Uterus (tissue), 4 donors: ENCODE measurements around the gene MMEL1. TPM values are rescaled to one million over a fixed set of nuclear protein-coding genes. Genes with fewer than 3 reads are reported as not detected.
"Not testable (repeated sequence)": the region's sequence is repeated elsewhere in the genome, so short reads cannot be mapped to it uniquely, and the experiment has no call there.

ENCODE experiments used
- DNase-seq, 2 donors: peaks; one replicate each; pipeline ENCODE4 v3.0.0-alpha.2; 2019 to 2020
- H3K27ac ChIP-seq, 2 donors: fragments of 200-600 bp; sonication (generic); 1 replicate in 1 of 2; 2 replicates in 1 of 2; pipeline ENCODE4 v1.5.1; 2016 to 2018
- H3K27me3 ChIP-seq, 2 donors: fragments of 200-600 bp; sonication (generic); one replicate each; pipeline ENCODE4 v1.5.1; 2018 to 2019; ENCODE audit warnings: control low read depth in 1 of 2
- H3K36me3 ChIP-seq, 2 donors: fragments of 200-600 bp; sonication (generic); one replicate each; pipeline ENCODE4 v1.5.1; 2019; ENCODE audit warnings: control low read depth in 1 of 2
- H3K4me1 ChIP-seq, 2 donors: fragments of 200-600 bp; sonication (generic); one replicate each; pipeline ENCODE4 v1.5.1; 2018 to 2019; ENCODE audit warnings: control low read depth in 1 of 2
- H3K4me3 ChIP-seq, 2 donors: fragments of 200-600 bp; sonication (generic); 1 replicate in 1 of 2; 2 replicates in 1 of 2; pipeline ENCODE4 v1.5.1; 2018 to 2019; ENCODE audit warnings: mild to moderate bottlenecking in 1 of 2
- H3K9me3 ChIP-seq, 2 donors: fragments of 200-600 bp; sonication (generic); one replicate each; pipeline ENCODE4 v1.5.1; 2019; ENCODE audit warnings: control low read depth in 1 of 2
- POLR2A ChIP-seq, 2 donors: fragments of 450-650 bp; IDR thresholded peaks; one replicate each; pipeline ENCODE4 v1.6.1; 2016; ENCODE audit warnings: antibody characterized with exemption in 2 of 2, mild to moderate bottlenecking in 1 of 2, moderate library complexity in 1 of 2
- intact Hi-C: fragments of 100-400 bp; cut with DNase I; formaldehyde crosslinking; loops from one replicate; pipeline ENCODE4 v1.15.1; 2023; ENCODE audit warnings: low total_unique reads
- total RNA-seq, 4 donors: library from RNA; depleted of rRNA in 3 of 4; stranded (reverse); fragments of >200 nt in 3 of 4; gene quantifications; one replicate each; pipeline versions ENCODE4 v1.1.0 to v1.2.4, GENCODE V29; 2014 to 2023
- TF ChIP-seq, protein P1 (sequence below), 4 experiments: fragments of 200-600 bp in 2 of 4; fragments of 450-650 bp in 2 of 4; sonication (generic) in 2 of 4; IDR thresholded peaks; one replicate each; pipeline ENCODE4 v1.5.1; 2016 to 2019; ENCODE audit warnings: antibody characterized with exemption in 4 of 4, mild to moderate bottlenecking in 2 of 4, moderate library complexity in 1 of 4
- donor health status: DM: yes; HTN: yes; CAD: no.

MMEL1 gene
- total RNA-seq, 4 donors from 2014 or later = 2.6 to 4.8 TPM; not detected in 2

DNA sequence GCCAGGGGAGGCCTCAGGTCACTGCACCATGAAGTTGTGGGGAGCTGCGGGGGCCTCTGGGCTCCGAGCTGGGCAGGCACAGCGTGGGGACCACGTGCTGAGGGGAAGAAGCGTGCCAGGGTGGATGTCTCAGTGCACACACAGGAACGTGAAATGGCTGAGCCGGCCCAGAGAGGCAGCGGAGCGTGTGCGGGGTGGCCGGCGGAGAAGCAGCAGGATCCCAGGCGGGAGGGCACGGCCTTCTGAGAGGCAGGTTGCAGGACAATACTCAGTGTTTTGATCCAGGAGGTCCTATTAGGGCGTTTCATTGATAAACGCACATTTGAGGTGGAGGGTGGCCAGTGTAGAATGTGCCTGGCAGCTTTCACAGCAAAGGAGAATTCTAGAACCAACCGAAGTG lies 63.8 kb downstream of the MMEL1 start:
- H3K27ac ChIP-seq = no peak overlapping the region
- no peak for DNase-seq
- TF ChIP-seq, protein P1, sequence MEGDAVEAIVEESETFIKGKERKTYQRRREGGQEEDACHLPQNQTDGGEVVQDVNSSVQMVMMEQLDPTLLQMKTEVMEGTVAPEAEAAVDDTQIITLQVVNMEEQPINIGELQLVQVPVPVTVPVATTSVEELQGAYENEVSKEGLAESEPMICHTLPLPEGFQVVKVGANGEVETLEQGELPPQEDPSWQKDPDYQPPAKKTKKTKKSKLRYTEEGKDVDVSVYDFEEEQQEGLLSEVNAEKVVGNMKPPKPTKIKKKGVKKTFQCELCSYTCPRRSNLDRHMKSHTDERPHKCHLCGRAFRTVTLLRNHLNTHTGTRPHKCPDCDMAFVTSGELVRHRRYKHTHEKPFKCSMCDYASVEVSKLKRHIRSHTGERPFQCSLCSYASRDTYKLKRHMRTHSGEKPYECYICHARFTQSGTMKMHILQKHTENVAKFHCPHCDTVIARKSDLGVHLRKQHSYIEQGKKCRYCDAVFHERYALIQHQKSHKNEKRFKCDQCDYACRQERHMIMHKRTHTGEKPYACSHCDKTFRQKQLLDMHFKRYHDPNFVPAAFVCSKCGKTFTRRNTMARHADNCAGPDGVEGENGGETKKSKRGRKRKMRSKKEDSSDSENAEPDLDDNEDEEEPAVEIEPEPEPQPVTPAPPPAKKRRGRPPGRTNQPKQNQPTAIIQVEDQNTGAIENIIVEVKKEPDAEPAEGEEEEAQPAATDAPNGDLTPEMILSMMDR (IDR thresholded peaks at IDR 0.05) = no peak
- no peak for TF ChIP-seq POLR2A (IDR thresholded peaks at IDR 0.05)
- H3K4me3 ChIP-seq = no peak overlapping the region
- H3K9me3 ChIP-seq = no peaks in the 10 kb centered on the region
- intact Hi-C loops = no loop called here
- H3K36me3 ChIP-seq = no peaks in the 10 kb centered on the region
- no peaks in the 10 kb centered on the region for H3K4me1 ChIP-seq
- no peaks in the 10 kb centered on the region for H3K27me3 ChIP-seq

DNA sequence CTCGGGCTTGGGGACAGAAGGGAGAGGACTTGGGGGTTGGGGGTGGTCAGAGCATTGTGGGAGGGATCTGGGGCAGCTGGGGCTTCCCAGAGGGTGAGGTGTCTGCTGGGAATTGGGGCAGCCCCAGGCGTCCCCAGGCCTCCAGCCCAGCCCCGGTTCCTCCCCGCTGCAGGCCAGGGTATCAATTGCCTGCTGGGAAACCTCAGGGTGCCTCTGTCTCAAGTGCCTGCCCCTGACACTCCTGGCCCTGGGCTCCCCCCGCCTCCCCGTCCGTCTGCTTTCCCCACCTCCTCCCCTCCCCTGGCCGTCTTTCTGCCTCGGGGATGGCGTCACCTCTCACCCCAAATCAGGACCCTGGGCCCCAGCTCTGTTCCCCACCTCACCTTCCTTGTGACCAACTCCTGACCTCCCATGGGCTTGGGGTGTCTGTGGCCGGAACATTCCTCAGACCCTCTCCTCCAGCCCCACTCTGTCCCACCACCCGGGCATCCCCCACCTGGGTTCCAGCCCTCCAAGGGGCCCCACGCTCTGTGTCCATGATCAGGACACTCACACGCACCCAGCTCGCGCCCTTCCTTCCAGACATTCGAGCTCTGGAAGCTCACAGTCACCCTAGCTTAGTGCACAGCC lies 64.5 kb downstream of the MMEL1 start:
- H3K36me3 ChIP-seq, intact Hi-C loops, H3K4me3 ChIP-seq, H3K9me3 ChIP-seq, DNase-seq, H3K27me3 ChIP-seq, H3K4me1 ChIP-seq, H3K27ac ChIP-seq: not testable (repeated sequence)

DNA sequence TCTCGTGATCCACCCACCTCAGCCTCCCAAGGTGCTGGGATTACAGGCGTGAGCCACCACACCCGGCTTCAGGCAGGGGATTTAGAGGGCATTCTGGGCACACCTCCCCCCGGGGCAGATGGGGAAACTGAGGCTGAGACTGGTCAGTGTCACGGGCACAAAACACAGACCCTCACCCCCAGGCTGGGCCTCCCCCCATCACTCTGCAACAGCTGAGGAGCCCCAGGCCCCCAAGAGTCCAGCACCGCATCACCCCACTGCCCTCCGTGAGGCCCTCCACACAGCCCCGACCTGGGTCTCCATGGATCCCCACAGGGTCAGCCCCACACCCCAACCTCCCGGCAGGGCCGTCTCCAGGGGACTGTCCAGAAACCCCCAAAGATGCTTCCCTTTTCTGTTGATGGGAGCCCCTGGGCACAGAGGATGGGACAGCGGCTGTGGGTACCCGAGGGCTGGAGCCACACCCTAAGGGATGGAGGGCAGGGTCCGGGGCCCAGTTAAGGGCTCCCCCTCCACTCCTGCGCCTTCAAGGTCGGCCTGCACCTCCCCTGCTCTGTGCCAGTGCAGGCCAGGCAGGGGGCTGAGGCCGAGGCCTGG lies 65.6 kb downstream of the MMEL1 start:
- no peak for DNase-seq
- intact Hi-C loops = no loop called here
- Histone ChIP-seq H3K4me1 (no peaks in the 10 kb centered on the region), H3K36me3 (no peaks in the 10 kb centered on the region), H3K4me3 (no peak overlapping the region), H3K27me3 (no peaks in the 10 kb centered on the region), H3K27ac (no peak overlapping the region), H3K9me3 (no peaks in the 10 kb centered on the region)
- TF ChIP-seq POLR2A (IDR thresholded peaks at IDR 0.05) = no peak
- TF ChIP-seq, protein P1 (IDR thresholded peaks at IDR 0.05) = no peak

DNA sequence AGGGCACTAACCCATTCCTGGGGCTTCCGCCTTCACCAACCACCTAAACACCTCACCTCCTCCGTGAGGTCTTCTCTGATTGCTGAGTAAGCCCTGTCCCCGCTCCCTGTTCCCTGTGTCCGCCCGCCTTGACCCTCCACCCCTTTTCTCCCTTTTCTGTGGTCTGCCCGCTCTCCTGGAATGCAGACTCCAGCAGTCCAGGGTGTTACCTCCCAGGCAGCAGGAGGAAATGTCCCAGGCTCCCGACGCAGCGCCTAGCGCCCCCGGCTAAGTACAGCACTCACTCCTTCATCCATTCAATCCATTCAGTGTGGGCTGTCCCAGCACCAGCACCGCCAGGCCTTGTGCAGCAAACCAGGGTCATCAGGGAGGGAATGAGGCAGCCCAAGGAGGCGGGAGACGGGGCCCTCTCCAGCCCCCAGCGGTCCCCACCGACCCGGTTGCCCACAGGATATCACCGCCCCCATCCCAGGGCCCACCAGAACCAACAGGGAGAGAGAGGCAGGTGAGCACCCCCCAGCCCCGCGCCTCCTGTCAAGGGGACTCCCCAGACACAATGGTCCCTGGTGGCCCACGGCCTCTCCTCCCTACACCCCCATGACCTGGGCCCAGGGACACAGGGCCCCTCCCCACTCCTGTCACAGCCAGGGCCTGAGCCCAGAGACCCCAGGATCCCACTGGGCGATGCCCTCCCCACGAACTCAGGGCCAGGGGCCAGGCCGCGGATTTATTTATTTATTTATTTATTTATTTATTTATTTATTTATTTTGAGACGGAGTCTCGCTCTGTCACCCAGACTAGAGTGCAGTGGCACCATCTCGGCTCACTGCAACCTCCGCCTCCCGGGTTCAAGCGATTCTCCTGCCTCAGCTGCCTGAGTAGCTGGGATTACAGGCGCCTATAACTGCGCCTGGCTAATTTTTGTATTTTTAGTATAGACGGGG lies 66.4 kb downstream of the MMEL1 start:
- Histone ChIP-seq H3K4me1 (no peaks in the 10 kb centered on the region), H3K4me3 (no peak overlapping the region), H3K27me3 (no peaks in the 10 kb centered on the region), H3K9me3 (no peaks in the 10 kb centered on the region), H3K27ac (no peak overlapping the region), H3K36me3 (no peaks in the 10 kb centered on the region)
- intact Hi-C loops = no loop called here
- no peak for TF ChIP-seq POLR2A (IDR thresholded peaks at IDR 0.05)
- DNase-seq = no peak

DNA sequence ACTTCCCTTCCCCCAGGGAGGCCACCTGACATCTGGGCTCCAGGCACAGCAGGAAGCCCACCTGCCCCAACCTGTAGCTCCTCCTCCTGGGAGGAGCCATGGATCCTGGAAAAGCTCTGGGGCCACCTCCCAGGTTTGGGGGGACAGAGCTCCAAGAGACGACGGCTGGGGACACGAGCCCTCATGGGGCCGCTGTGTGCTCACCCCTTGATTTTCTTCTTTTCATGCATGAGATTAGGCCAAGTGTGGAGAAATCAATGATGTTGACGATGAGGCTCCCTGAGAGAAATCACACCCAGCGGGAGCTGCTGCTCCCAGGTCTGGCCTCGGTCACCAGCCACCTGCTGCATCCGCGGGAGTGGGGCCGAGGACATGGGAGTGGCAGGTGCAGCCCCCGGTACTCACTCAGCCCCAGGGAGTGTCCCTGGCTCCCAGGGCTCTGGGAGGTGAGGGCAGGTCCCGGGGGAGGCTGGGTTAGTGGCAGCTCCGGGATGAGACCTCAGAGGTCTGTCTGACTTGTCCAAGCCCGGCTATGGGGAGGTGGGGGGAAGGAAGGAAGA lies 67.9 kb downstream of the MMEL1 start:
- intact Hi-C loops = no loop called here
- Histone ChIP-seq H3K4me3 (no peak overlapping the region), H3K36me3 (no peaks in the 10 kb centered on the region), H3K9me3 (no peaks in the 10 kb centered on the region), H3K27me3 (no peaks in the 10 kb centered on the region), H3K27ac (no peak overlapping the region), H3K4me1 (no peaks in the 10 kb centered on the region)
- no peak for DNase-seq
- no peak for TF ChIP-seq POLR2A (IDR thresholded peaks at IDR 0.05)
- TF ChIP-seq, protein P1 (IDR thresholded peaks at IDR 0.05) = no peak
